Heart right ventricle (tissue), 16 donors: Measurements from ENCODE around the gene MRPL49. TPM values are rescaled to one million over a fixed set of nuclear protein-coding genes. Genes with fewer than 3 reads are reported as not detected.
"Not testable (repeated sequence)": the region's sequence is repeated elsewhere in the genome, so short reads cannot be mapped to it uniquely, and the experiment has no call there.

Experiments used
- ATAC-seq, 8 donors: fragments of 200-7000 bp; cut with Tn5 transposase; one replicate each; pipeline ENCODE4 v1.9.1; 2020; ENCODE audit warnings: mild to moderate bottlenecking in 8 of 8, moderate library complexity in 8 of 8, moderate number of reproducible peaks in 1 of 8
- DNase-seq, 2 donors: peaks; one replicate each; pipeline ENCODE4 v3.0.0-alpha.2; 2020
- H3K27ac ChIP-seq, 10 donors: fragments of 200-600 bp; sonication (generic) in 2 of 10; one replicate each; pipeline versions ENCODE4 v1.5.0 to v1.8.0; 2020 to 2022; ENCODE audit warnings: mild to moderate bottlenecking in 3 of 10
- H3K27me3 ChIP-seq, 7 donors: fragments of 200-600 bp; one replicate each; pipeline ENCODE4 v1.8.0; 2021 to 2022; ENCODE audit warnings: mild to moderate bottlenecking in 2 of 7
- H3K36me3 ChIP-seq, 9 donors: fragments of 200-600 bp; sonication (generic) in 1 of 9; one replicate each; pipeline versions ENCODE4 v1.5.0 to v1.8.0; 2020 to 2022; ENCODE audit warnings: mild to moderate bottlenecking in 2 of 9
- H3K4me1 ChIP-seq, 9 donors: fragments of 200-600 bp; sonication (generic) in 1 of 9; one replicate each; pipeline versions ENCODE4 v1.5.0 to v1.8.0; 2020 to 2022; ENCODE audit warnings: mild to moderate bottlenecking in 4 of 9
- H3K4me3 ChIP-seq, 10 donors: fragments of 200-600 bp; sonication (generic) in 2 of 10; one replicate each; pipeline versions ENCODE4 v1.5.0 to v1.8.0; 2020 to 2022; ENCODE audit warnings: mild to moderate bottlenecking in 7 of 10, moderate library complexity in 2 of 10
- H3K9me3 ChIP-seq, 11 donors: fragments of 200-600 bp in 10 of 11; sonication (generic) in 2 of 11; one replicate each; pipeline versions ENCODE4 v1.5.0 to v1.8.0; 2013 to 2022; ENCODE audit warnings: mild to moderate bottlenecking in 2 of 11, control low read depth in 1 of 11, moderate library complexity in 1 of 11
- CTCF ChIP-seq, 9 donors: fragments of 200-600 bp; sonication (generic) in 2 of 9; IDR thresholded peaks; one replicate each; pipeline versions ENCODE4 v1.5.0 to v1.8.0; 2021 to 2022; ENCODE audit warnings: antibody characterized with exemption in 9 of 9, mild to moderate bottlenecking in 5 of 9, moderate library complexity in 1 of 9
- WGBS, 2 donors: extraction: QIAGEN DNeasy Blood & Tissue Kit; methylation state at CpG; one replicate each; pipeline ENCODE4 v1.1.7; 2013; ENCODE audit warnings: inconsistent platforms in 1 of 2; 5-methylcytosine and 5-hydroxymethylcytosine counted together
- intact Hi-C, 10 donors: fragments of 100-400 bp; cut with DNase I; formaldehyde crosslinking; loops; one replicate each; pipeline versions ENCODE4 v1.11.1 to v1.14.2; 2022
- microRNA-seq, 2 donors: library from miRNA; unstranded; fragments of <30 nt; microRNA quantifications; one replicate each; pipeline ENCODE4 v1.2.0, GENCODE V29; 2021
- polyA plus RNA-seq, 2 donors: library from polyadenylated mRNA; stranded (reverse); fragments of 200-250 nt; gene quantifications; one replicate each; pipeline ENCODE4 v1.2.3, GENCODE V29; 2013
- total RNA-seq, 10 donors: library from RNA; stranded (reverse); fragmentation: NEBNext Ultra II Directional in 3 of 10; extraction: Animal tissue kit (Norgen Biotek cat#: 25700) in 3 of 10; gene quantifications; one replicate each; pipeline versions ENCODE4 v1.2.1 to v1.2.4, GENCODE V29; 2021 to 2023
- donor health status: Arrhythmogenic right ventricular cardiomyopathy.
- donor health status: ischemic (EF 13 %, LVEDD 7.1; RV severe dilation, severe dysfunction).
- donor health status: healthy with polysubstance abuse.
- donor health status: DM: no; HTN: yes; CAD: no.
- donor health status: DM: no; HTN: no; CAD: no.
- donor health status: ischemic (EF 25% LVEDD 6.9; RV normal size, moderate dysfunction).
- donor health status: ischemic (EF 25% LVEDD 5.7; RV mildly dilated, moderate dysfunction).
- donor health status: healthy.
- donor health status: DM: yes; HTN: yes; CAD: no.
- donor health status: Ischemic cardiomyopathy.
- donor health status: ischemic (EF 35%, LVEDD 5.7; RV mildly dilated, moderate dysfunction).
- donor health status: nonischemic (EF 11% LVEDD 7.7; RV severe dilation, severe dysfunction).
- donor health status: DM: yes; HTN: yes; CAD: no.
- donor health status: PGD.
- donor health status: ischemic (EF 29% LVEDD 5.4; RV normal size, mild dysfunction).
- donor health status: nonischemic (EF 23%, LVEDD 6.1; RV moderate dilation, normal function).

The MRPL49 gene
- total and polyA plus RNA-seq, 12 donors, result 6.4 to 44.8 (median 39.3) TPM

GRCh38 chr11:65169164-65169641, 47.1 kb downstream of the MRPL49 start:
- Histone ChIP-seq H3K27ac (peak overlapping the region in 1 of 10 donors; percentile 2), H3K27me3 (no peaks in the 10 kb centered on the region), H3K9me3 (no peaks in the 10 kb centered on the region), H3K36me3 (no peaks in the 10 kb centered on the region), H3K4me1 (peaks cover 0 to 6% (median 0%) of the 10 kb centered on the region in 9 donors), H3K4me3 (no peak overlapping the region)
- intact Hi-C loops, result no loop called here
- no peak for ATAC-seq
- no peak for TF ChIP-seq CTCF (IDR thresholded peaks at IDR 0.05)
- whole genome bisulfite sequencing, 2 donors, result 72 to 75% methylated on average over 11 of the region's 11 CpGs
- no peak for DNase-seq

- 90 to 94% methylated on average over 21 of the region's 21 CpGs for WGBS, 2 donors
- Histone ChIP-seq H3K27ac (peak within 1 kb of the TSS in 1 of 10 donors; percentile 2), H3K9me3 (no peaks in the 10 kb centered on the region), H3K36me3 (no peaks in the 10 kb centered on the region), H3K27me3 (no peaks in the 10 kb centered on the region), H3K4me1 (peaks cover 0 to 6% (median 0%) of the 10 kb centered on the region in 9 donors), H3K4me3 (no peak within 1 kb of the TSS)
- ATAC-seq (peak in 1 of 8 donors; percentile 56), DNase-seq (no peak)
- intact Hi-C loops, result no loop called here
- TF ChIP-seq CTCF (IDR thresholded peaks at IDR 0.05), result no peak
These were observed 48.0 kb downstream of the MRPL49 start, which contains the start of gene SPDYC for GRCh38 chr11:65170058-65170534. Gene SPDYC, plus strand, starts transcription at chr11:65170233. Its CDS starts 1,125 bp downstream, at chr11:65171358.

- ATAC-seq, result peak in 2 of 8 donors; percentile 33 to 61
- TF ChIP-seq CTCF (IDR thresholded peaks at IDR 0.05), result no peak
- Histone ChIP-seq H3K4me3 (no peak overlapping the region), H3K9me3 (no peaks in the 10 kb centered on the region), H3K27me3 (no peaks in the 10 kb centered on the region), H3K27ac (no peak overlapping the region), H3K36me3 (peaks cover 0 to 2% (median 0%) of the 10 kb centered on the region in 9 donors), H3K4me1 (peaks cover 0 to 6% (median 0%) of the 10 kb centered on the region in 9 donors)
- WGBS, 2 donors, result 74 to 77% methylated on average over 10 of the region's 10 CpGs
- DNase-seq, result no peak
- intact Hi-C loops, result loop anchor here in 1 of 10 donors (2.0 kb wide), 1 partner anchor 72 kb away; no protein-coding TSS in a partner anchor
These were observed 50.5 kb downstream of the MRPL49 start for GRCh38 chr11:65172600-65172999.

- ATAC-seq, H3K27me3 ChIP-seq, H3K27ac ChIP-seq, H3K36me3 ChIP-seq, DNase-seq, H3K4me3 ChIP-seq, H3K4me1 ChIP-seq, H3K9me3 ChIP-seq, intact Hi-C loops: not testable (repeated sequence)
- WGBS, 2 donors, result 64 to 69% methylated on average over 2 of the region's 2 CpGs
These were observed 52.5 kb downstream of the MRPL49 start for GRCh38 chr11:65174571-65175010.

Small RNA genes lying within 50 kb of the gene (microRNA-seq; reads per million reads assigned to microRNA genes)
- 0 reads per million in 2 donors for gene MIR6751

Other genes with a start within 250 kb of the MRPL49 start
- 10 to 100 TPM; 30.7 to 73.1 (median 43.9) TPM for gene EHD1, start 243.7 kb upstream of the MRPL49 start, total RNA-seq
- 10 to 100 TPM; 26.0 to 39.7 TPM for gene EHD1, start 243.7 kb upstream of the MRPL49 start, polyA plus RNA-seq
- 10 to 100 TPM; 12.4 to 17.7 (median 16.0) TPM for gene ATG2A, start 205.1 kb upstream of the MRPL49 start, total RNA-seq
- gene ATG2A, start 205.1 kb upstream of the MRPL49 start, polyA plus RNA-seq, result 10 to 100 TPM; 14.8 to 18.6 TPM
- 10 to 100 TPM; 13.4 to 29.8 (median 20.4) TPM for gene PPP2R5B, start 197.6 kb upstream of the MRPL49 start, total RNA-seq
- gene PPP2R5B, start 197.6 kb upstream of the MRPL49 start, polyA plus RNA-seq, result 10 to 100 TPM; 26.6 to 30.8 TPM
- gene GPHA2, start 186.4 kb upstream of the MRPL49 start, total RNA-seq, result not detected
- not detected for gene GPHA2, start 186.4 kb upstream of the MRPL49 start, polyA plus RNA-seq
- not detected for gene MAJIN, start 150.2 kb upstream of the MRPL49 start, total RNA-seq
- not detected for gene MAJIN, start 150.2 kb upstream of the MRPL49 start, polyA plus RNA-seq
- gene BATF2, start 125.3 kb upstream of the MRPL49 start, total RNA-seq, result 10 to 100 TPM in 1 of 10 donors, 1 to 10 TPM in 8, under 1 TPM in 1; 0.66 to 31.8 (median 1.7) TPM
- 1 to 10 TPM; 2.1 to 2.9 TPM for gene BATF2, start 125.3 kb upstream of the MRPL49 start, polyA plus RNA-seq
- gene ARL2, start 108.2 kb upstream of the MRPL49 start, total RNA-seq, result 100 to 1,000 TPM in 9 of 10 donors, 10 to 100 TPM in 1; 92.6 to 144 (median 117) TPM
- gene ARL2, start 108.2 kb upstream of the MRPL49 start, polyA plus RNA-seq, result 100 to 1,000 TPM; 115 to 157 TPM
- 10 to 100 TPM; 11.4 to 21.8 (median 15.2) TPM for gene SNX15, start 94.9 kb upstream of the MRPL49 start, total RNA-seq
- gene SNX15, start 94.9 kb upstream of the MRPL49 start, polyA plus RNA-seq, result 10 to 100 TPM; 14.7 to 23.2 TPM
- gene SAC3D1, start 81.1 kb upstream of the MRPL49 start, total RNA-seq, result 1 to 10 TPM; 3.8 to 9.3 (median 4.8) TPM
- 10 to 100 TPM in 1 of 2 donors, 1 to 10 TPM in 1; 4.7 to 17.3 TPM for gene SAC3D1, start 81.1 kb upstream of the MRPL49 start, polyA plus RNA-seq
- 1 to 10 TPM; 2.1 to 6.8 (median 3.7) TPM for gene NAALADL1, start 63.8 kb upstream of the MRPL49 start, total RNA-seq
- 1 to 10 TPM; 8.1 to 9.1 TPM for gene NAALADL1, start 63.8 kb upstream of the MRPL49 start, polyA plus RNA-seq
- 1 to 10 TPM in 5 of 10 donors, under 1 TPM in 5; 0.50 to 5.3 (median 1.0) TPM for gene CDCA5, start 38.3 kb upstream of the MRPL49 start, total RNA-seq
- gene CDCA5, start 38.3 kb upstream of the MRPL49 start, polyA plus RNA-seq, result under 1 TPM; 0.45 to 0.80 TPM
- gene ZFPL1, start 38.1 kb upstream of the MRPL49 start, total RNA-seq, result 10 to 100 TPM; 21.5 to 27.7 (median 24.8) TPM
- gene ZFPL1, start 38.1 kb upstream of the MRPL49 start, polyA plus RNA-seq, result 10 to 100 TPM; 32.8 to 49.2 TPM
- gene VPS51, start 26.1 kb upstream of the MRPL49 start, total RNA-seq, result 100 to 1,000 TPM in 6 of 10 donors, 10 to 100 TPM in 4; 79.2 to 123 (median 100) TPM
- 100 to 1,000 TPM in 1 of 2 donors, 10 to 100 TPM in 1; 85.2 to 102 TPM for gene VPS51, start 26.1 kb upstream of the MRPL49 start, polyA plus RNA-seq
- gene TM7SF2, start 10.4 kb upstream of the MRPL49 start, total RNA-seq, result 10 to 100 TPM; 38.1 to 87.8 (median 69.5) TPM
- 10 to 100 TPM; 18.5 to 83.6 TPM for gene TM7SF2, start 10.4 kb upstream of the MRPL49 start, polyA plus RNA-seq
- 1 to 10 TPM; 4.3 to 8.3 (median 6.5) TPM for gene ZNHIT2, start 4.6 kb upstream of the MRPL49 start, total RNA-seq
- gene ZNHIT2, start 4.6 kb upstream of the MRPL49 start, polyA plus RNA-seq, result 10 to 100 TPM; 16.5 to 17.5 TPM
- gene FAU, start 187 bp upstream of the MRPL49 start, total RNA-seq, result 100 to 1,000 TPM; 536 to 674 (median 617) TPM
- gene FAU, start 187 bp upstream of the MRPL49 start, polyA plus RNA-seq, result 1,000 to 10,000 TPM; 1,297 to 1,540 TPM
- gene SYVN1, start 12.2 kb downstream of the MRPL49 start, total RNA-seq, result 10 to 100 TPM; 24.1 to 34.0 (median 27.8) TPM
- 10 to 100 TPM; 22.2 to 24.6 TPM for gene SYVN1, start 12.2 kb downstream of the MRPL49 start, polyA plus RNA-seq
- gene SPDYC, start 47.9 kb downstream of the MRPL49 start, total RNA-seq, result not detected
- not detected for gene SPDYC, start 47.9 kb downstream of the MRPL49 start, polyA plus RNA-seq
- 100 to 1,000 TPM in 1 of 10 donors, 10 to 100 TPM in 9; 61.6 to 110 (median 82.0) TPM for gene CAPN1, start 59.6 kb downstream of the MRPL49 start, total RNA-seq
- gene CAPN1, start 59.6 kb downstream of the MRPL49 start, polyA plus RNA-seq, result 10 to 100 TPM; 85.0 to 89.3 TPM
- gene POLA2, start 139.6 kb downstream of the MRPL49 start, total RNA-seq, result 1 to 10 TPM; 2.3 to 7.3 (median 3.8) TPM
- gene POLA2, start 139.6 kb downstream of the MRPL49 start, polyA plus RNA-seq, result 1 to 10 TPM; 8.6 to 9.4 TPM
- 10 to 100 TPM in 4 of 10 donors, 1 to 10 TPM in 6; 3.9 to 21.9 (median 9.0) TPM for gene CDC42EP2, start 192.5 kb downstream of the MRPL49 start, total RNA-seq
- gene CDC42EP2, start 192.5 kb downstream of the MRPL49 start, polyA plus RNA-seq, result 10 to 100 TPM; 13.2 to 21.1 TPM
- gene DPF2, start 211.5 kb downstream of the MRPL49 start, total RNA-seq, result 10 to 100 TPM; 37.4 to 63.4 (median 50.6) TPM
- 10 to 100 TPM; 24.9 to 32.6 TPM for gene DPF2, start 211.5 kb downstream of the MRPL49 start, polyA plus RNA-seq
- under 1 TPM in 8 of 10 donors, not detected in 2; 0.11 to 0.87 (median 0.33) TPM for gene TIGD3, start 232.4 kb downstream of the MRPL49 start, total RNA-seq
- gene TIGD3, start 232.4 kb downstream of the MRPL49 start, polyA plus RNA-seq, result under 1 TPM; 0.19 to 0.80 TPM